ENCODE measurements around the gene NCKAP5.

DNA sequence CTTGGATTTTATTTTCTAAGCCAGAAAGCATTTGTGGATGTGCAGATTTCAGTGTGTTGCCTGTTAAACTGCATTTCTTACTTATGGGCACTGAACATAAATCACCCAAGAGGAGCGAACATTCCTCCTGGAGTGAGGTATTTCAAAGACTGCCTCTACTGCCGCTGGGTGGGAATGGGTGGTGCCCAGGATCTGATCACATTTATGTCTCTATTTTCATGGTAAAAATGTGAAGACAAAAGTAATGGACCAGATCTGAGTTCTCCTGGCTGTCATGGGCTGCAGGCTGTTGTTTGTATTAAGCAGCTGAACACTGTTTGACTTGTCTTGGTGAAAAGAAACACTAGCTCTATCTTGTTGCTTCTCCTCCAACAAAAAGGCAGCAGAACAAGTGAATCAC, 251.7 kb downstream of the NCKAP5 start:
- TF ChIP-seq, protein P1, sequence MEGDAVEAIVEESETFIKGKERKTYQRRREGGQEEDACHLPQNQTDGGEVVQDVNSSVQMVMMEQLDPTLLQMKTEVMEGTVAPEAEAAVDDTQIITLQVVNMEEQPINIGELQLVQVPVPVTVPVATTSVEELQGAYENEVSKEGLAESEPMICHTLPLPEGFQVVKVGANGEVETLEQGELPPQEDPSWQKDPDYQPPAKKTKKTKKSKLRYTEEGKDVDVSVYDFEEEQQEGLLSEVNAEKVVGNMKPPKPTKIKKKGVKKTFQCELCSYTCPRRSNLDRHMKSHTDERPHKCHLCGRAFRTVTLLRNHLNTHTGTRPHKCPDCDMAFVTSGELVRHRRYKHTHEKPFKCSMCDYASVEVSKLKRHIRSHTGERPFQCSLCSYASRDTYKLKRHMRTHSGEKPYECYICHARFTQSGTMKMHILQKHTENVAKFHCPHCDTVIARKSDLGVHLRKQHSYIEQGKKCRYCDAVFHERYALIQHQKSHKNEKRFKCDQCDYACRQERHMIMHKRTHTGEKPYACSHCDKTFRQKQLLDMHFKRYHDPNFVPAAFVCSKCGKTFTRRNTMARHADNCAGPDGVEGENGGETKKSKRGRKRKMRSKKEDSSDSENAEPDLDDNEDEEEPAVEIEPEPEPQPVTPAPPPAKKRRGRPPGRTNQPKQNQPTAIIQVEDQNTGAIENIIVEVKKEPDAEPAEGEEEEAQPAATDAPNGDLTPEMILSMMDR (IDR thresholded peaks at IDR 0.05) = no peak
- TF ChIP-seq EZH2 (IDR thresholded peaks at IDR 0.05; ENCODE audit: borderline replicate concordance, insufficient read depth, low read depth, low read length, poor library complexity, severe bottlenecking) = no peak
